ENCODE data around the gene PTPN4.

PTPN4 gene

GRCh38 chr2:120007851-120008250, 248.1 kb downstream of the PTPN4 start:
- no peak for DNase-seq (ENCODE audit: low spot score)
- TF ChIP-seq, protein P1, sequence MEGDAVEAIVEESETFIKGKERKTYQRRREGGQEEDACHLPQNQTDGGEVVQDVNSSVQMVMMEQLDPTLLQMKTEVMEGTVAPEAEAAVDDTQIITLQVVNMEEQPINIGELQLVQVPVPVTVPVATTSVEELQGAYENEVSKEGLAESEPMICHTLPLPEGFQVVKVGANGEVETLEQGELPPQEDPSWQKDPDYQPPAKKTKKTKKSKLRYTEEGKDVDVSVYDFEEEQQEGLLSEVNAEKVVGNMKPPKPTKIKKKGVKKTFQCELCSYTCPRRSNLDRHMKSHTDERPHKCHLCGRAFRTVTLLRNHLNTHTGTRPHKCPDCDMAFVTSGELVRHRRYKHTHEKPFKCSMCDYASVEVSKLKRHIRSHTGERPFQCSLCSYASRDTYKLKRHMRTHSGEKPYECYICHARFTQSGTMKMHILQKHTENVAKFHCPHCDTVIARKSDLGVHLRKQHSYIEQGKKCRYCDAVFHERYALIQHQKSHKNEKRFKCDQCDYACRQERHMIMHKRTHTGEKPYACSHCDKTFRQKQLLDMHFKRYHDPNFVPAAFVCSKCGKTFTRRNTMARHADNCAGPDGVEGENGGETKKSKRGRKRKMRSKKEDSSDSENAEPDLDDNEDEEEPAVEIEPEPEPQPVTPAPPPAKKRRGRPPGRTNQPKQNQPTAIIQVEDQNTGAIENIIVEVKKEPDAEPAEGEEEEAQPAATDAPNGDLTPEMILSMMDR (IDR thresholded peaks at IDR 0.05; ENCODE audit: extremely low read depth, missing control alignments), result no peak

DNA sequence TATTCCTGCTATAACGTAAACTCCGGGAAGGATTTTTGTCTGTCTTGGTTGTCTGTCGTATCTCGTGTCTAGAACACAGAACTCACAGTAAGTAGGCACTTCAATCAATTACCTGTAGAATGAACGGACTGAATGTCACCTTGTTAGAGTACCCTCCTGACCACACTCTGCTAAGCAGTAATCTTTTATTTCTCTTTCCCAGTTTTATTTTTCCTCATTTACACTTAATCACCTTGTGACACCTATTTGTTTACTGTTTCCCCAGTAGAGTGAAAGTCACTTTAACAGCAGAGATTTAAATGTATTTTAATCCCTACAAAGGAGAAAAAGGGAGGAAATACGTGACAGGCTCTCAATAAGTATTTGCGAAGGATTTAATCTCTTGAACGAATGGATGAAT, 252.6 kb downstream of the PTPN4 start:
- no peak for DNase-seq (ENCODE audit: low spot score)

GRCh38 chr2:120012771-120013596, 253.3 kb downstream of the PTPN4 start, which contains the start of gene EPB41L5:
Gene EPB41L5, plus strand, starts transcription at chr2:120013077. Its CDS starts 6,008 bp downstream, at chr2:120019085.
- DNase-seq (ENCODE audit: low spot score), result peak; percentile 93
- TF ChIP-seq, protein P1 (IDR thresholded peaks at IDR 0.05; ENCODE audit: extremely low read depth, missing control alignments), result no peak

More for the DNA sequence above, 252.6 kb downstream of the PTPN4 start:
- TF ChIP-seq, protein P1 (IDR thresholded peaks at IDR 0.05; ENCODE audit: extremely low read depth, missing control alignments), result no peak

- DNase-seq (ENCODE audit: low spot score), result no peak
Measured at GRCh38 chr2:120013597-120014223, 254.0 kb downstream of the PTPN4 start.

DNA sequence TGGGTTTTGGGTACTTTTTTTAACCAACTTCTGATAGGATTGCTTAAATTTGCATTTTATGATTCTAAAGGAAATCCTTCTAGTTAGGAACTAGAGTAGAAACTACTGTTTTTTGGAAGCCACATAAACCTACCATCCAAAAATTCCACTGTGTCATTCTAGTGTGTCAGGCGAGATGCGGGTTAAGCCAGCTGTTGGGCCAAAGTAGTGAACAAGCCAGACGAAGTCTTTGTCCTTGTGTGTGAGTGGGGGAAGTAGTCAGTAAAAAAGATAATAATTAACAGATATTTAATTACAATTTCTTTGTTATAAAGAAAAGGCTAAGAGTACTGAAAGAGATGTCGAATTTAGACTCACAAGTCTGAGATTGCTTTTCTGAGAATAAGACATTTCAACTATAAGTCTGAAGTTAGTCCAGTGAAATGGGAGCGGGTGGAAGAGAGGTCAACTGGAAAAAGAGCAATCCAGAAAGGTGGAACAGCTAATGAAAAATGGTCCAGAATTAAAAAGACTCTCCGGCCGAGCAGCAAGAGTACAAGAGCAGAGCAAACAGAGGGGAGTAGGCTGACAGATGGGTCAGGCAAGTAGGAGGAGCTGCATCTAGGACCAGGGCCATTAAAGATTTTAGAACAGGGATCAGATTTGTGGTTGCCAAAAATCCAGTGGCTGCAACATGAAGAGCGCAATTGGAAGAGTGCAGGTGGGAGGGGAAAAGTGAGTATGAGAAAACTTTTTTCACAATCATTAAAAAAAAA, 254.7 kb downstream of the PTPN4 start:
- TF ChIP-seq, protein P1 (IDR thresholded peaks at IDR 0.05; ENCODE audit: extremely low read depth, missing control alignments), result no peak
- DNase-seq (ENCODE audit: low spot score), result no peak

More at GRCh38 chr2:120013597-120014223, 254.0 kb downstream of the PTPN4 start:
- TF ChIP-seq, protein P1 (IDR thresholded peaks at IDR 0.05; ENCODE audit: extremely low read depth, missing control alignments), result no peak

DNA sequence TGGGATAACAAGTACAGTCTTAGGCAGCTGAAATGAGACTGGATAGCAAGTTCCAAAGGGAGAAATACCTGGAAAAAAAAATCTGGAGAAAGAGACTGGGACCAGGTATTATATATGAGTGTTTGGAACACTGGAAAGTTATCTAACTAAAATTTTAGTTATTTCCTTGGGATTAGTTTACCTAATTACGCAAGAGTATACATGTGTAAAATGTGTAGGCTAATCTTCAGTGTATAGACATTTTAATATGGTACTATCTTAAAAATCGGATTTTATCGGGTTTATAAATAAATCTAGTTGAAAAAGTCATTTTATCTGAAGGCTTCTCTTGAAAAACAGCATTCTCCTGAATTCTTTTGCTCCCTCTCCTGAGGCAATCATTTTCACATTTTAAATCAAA, 257.1 kb downstream of the PTPN4 start:
- TF ChIP-seq, protein P1 (IDR thresholded peaks at IDR 0.05; ENCODE audit: extremely low read depth, missing control alignments), result no peak
- DNase-seq (ENCODE audit: low spot score), result no peak

All from GM20000 (cell line).